Dedifferentiated amniotic fluid mesenchymal stem cell (primary cell): ENCODE results near the gene PAX5.

Experiments
- DNase-seq: peaks from one replicate; pipeline ENCODE4 v3.0.0-alpha.2; 2016; ENCODE audit errors: extremely low spot score

The PAX5 gene

GRCh38 chr9:37037503-37038301 is 3.6 kb upstream of the PAX5 start:
- DNase-seq: no peak

DNA sequence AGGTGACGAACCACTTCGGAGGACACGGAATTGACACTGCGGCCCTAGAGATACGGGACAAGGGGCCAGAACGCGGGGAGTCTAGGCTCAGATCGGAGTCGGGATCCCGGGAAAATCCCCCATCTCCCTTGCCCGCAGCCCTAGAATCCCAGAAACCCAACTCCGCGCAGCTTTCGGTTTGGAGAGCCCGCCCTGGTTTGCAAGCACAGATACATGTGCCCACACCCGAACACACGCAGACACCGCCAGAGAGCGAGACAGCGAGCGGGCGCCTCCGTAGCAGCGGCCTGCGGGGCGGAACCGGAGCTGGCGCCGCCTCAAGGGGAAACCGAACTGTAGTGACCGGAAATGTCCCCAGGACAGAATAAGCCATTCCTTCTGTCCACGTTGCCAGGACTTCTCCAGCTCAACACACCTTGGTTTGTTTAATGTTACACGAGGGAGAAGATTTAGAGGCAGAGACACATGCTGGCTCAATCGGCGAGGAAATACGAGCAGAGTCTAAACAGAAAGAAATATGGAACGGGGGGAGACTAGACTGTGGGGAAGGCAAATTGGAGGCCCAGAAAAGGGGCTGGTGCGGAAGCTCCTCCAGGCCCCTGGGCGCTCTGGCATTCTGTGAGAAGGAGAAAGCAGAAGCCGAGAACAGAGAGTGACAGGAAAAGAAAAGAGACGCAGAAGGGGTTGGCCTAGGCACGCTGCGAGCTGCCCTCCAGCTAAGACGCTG is 2.9 kb upstream of the PAX5 start:
- no peak for DNase-seq

DNA sequence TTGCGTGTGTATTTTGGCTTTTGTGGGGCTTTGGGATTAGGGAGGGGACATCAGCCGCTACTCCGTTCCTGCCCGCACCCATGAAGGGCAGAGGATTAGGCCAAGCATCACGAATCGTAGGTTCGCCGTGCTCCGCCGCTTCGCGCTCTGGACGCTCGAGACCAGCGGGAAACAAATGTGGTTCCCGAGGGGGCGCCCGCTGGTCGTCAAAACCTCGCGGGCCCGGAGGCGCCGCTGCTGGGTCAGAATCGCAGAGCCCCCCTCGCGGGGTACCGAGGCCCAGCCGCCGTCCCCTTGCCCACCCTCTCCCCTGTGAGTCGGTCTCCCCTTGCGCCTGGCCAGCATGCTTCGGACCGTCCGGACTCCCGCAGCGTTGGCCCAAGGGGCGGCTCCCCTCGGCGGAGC is 2.3 kb upstream of the PAX5 start:
- no peak for DNase-seq

DNA sequence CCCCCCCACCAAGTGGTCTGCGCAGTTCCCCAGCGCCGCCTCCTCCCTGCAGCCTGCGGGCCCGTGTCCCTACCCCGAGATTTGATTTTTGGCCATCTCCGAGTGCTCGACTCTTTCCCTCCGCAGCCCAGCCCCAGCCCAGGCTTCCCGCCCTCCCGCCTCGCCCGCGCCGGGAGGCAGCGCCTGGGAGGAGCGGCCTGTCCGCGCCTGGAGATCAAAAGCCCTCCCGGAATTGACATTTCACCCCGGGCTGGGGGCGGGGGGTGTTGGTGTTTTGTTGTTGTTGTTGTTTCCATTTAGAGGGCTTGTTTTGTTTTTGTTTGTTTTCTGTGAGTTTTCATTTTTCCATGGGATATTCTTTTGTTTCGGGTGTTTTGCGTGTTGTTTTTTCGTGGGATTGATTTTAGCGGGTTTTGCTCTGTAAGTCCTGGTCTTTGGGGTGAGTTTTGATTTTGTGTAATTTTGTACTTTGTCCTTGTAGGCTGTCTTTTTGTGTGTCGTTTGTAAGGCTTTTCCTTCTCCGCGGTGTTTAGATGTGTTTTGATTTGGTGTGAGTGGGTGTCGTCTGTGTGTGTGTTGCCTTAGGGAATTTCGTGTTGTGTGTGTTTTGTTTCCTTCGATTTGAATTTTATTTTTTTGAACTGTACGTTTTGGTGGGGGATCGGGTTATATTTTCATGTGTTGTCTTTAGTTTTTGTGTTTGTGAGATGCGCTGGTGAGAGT is 1.7 kb upstream of the PAX5 start:
- DNase-seq: no peak

DNA sequence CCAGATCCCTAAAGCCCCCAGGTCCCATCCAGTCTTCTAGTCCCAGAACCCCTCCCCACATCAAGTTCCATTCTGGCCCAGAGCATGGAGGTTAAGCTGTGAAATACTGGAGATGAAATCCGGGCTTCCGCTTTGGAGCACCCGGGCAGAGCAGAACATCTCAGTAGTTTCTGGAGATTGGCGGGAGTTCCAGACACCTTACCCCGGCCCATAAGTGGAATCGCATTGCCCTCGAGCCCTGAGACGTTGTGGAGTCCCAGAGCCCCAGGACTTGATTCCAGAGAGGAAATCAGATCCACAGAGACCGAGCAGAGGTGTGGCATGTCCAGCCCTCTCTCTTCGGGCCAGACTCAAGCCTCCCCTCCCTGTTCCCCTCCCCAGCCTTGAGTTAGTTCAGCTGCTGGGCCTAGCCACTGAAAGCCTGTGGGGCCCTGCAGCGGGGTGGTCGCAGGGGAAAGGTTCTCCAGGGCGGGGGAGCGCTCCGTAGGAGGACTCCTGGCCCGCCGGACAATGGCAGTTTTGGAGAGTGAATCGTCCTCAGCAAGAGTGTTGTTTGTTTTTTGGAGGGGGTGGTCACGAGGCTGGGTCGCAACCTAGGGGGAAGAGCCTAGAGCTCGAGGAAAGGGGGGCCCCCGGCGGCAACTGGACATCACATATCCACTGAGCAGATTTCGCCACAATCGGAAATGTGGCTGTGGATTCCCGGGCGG is 1.0 kb upstream of the PAX5 start:
- DNase-seq: no peak

DNA sequence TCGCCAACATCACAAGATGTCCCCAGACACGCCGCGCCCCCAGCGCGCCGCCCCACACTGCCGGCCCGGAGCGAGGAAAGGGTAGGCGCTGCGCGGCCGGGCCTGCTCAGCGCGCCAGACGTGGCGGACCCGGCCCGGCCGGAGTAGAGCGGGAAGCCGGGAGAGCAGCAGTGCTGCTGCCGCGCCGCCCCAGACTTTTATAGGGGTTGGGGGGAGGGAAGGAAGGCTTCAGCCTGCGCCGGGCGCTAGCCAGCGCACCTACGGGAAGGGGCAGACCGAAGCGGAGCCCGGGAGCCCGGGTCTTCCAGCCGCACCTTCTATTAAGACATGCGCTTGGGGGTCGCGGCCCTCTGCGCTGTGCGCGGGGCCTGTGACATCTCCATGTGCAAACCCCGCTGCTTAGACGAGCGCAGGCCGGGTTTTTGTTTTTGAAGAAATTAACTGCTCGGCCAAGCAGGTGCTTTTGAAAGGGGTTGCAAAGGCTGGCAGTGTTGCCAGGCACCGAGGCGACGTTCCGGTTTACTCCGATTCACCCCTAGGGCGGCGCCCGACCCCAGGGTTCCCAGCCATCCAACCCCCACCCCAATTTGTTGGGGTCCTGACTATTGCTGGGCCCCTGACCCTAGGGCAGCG is 353 bp upstream of the PAX5 start:
- DNase-seq: no peak

DNA sequence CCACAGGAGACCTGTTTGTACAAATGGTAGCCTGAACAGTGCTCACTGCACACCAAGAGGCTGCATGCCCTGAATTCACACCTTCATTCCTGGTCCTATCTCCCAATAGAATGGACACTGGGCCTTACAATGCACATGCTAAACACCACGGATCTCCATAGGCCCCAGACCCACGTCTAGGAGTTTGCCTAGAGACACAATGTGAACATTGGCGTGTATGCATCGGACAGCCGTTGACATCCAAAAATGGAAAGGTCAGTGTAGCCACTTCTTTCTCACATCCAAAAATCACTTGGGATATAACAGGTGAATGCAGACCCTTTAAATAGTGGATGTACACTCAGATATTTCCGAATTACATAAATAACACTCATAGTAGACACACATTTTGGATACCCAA is 927 bp downstream of the PAX5 start:
- no peak for DNase-seq

- no peak for DNase-seq
These were observed 1.4 kb downstream of the PAX5 start for GRCh38 chr9:37032713-37033112.

GRCh38 chr9:37031902-37032301 is 2.2 kb downstream of the PAX5 start:
- DNase-seq: no peak

GRCh38 chr9:37031081-37031480 is 3.0 kb downstream of the PAX5 start:
- no peak for DNase-seq

DNA sequence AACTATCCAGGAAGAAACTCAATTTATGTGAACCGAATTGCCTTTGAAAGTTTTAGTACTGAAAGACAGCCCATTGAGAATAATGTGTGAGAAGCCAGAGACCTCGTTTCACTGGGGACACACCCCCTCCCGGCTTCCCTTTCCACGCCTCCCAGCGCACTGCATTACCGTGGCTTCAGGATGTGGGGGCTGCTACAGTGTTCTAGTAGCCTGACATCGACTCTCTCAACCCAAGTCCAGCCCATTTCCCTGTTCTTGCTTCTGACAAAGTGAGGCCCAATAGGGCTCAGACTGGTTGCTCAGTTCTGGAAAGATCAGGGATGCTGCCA is 3.5 kb downstream of the PAX5 start:
- DNase-seq: no peak

DNA sequence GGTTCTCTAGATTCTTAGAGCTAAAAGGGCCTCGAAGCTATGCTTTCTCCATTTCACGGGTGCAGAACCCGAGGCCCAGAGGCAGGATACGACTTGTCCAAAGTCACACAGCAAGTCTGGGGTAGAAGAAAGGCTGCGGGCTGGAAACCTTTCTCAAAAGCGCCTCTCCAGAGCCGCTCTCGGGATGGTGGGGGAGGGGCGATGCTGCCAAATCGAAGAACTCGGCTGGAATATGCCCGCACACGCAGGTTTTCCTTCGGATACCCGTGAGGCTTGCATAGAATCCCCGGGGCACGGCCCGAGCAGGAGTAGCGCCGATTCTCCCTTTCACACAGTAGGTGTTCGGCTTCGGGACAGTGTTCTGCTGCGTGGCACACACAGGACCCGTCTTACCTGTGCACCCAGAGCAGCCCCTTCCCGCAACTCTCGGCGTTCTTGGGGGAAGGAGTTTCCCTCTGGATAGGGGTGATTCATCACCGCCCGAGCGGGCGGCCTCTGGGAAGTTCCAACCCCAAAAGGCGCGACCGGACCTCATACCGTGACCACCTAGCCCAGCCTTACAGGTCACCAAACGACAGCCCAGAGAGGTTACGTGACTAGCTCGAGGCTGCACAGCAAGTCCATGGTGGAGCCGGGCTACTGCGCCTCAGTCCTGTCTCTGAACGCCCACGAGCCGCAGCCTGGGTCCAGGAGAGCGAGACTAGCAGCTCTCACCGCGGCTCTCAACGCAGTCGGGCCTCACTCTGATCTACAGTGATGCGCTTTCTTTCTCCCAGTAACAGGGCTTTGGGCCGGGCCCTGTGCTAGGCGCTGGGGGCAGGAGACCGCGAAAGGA is 4.1 kb downstream of the PAX5 start:
- no peak for DNase-seq

DNA sequence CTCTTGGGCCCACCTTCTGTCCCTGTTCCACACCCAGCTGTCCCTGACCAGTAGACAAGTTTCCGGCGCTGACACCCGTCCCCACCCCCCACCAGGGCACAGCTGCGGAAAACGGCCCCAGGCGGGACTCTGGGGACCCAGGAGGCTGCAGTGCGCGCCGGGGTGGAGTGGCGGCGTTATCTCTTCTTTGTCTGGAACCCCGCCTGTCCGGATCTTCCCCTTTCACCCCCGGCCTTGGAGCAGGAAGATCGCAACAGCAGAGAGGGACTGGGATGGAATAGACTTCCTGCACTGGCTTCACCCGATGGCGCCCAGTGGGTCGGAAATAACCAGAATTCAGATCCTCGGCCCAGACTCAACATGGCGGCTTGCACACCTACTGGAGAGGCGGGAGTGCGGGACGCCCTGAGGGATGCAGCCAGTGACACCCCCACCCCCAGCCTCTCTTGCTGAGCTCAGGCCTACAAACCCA is 4.7 kb downstream of the PAX5 start:
- DNase-seq: no peak

- no peak for DNase-seq
These were observed 5.5 kb downstream of the PAX5 start for GRCh38 chr9:37028420-37029031.

GRCh38 chr9:37027582-37028419 is 6.3 kb downstream of the PAX5 start:
- no peak for DNase-seq

GRCh38 chr9:37026931-37027581 is 7.0 kb downstream of the PAX5 start:
- DNase-seq: no peak

GRCh38 chr9:37026113-37026930 is 7.7 kb downstream of the PAX5 start:
- no peak for DNase-seq

DNA sequence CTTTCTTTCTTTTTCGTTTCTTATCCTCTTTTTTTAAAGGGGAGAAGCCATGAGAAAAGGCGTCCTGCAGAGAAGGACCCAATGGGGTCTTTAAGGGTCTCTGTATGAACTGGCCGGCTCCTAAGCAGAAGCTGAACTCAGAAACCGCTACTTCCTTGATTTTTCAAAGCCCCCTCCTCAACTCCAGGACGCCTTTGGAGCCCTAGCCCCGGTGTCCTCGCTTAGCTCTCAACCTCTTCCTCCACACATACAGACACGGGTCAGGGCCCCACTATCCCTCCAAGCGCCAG is 8.3 kb downstream of the PAX5 start:
- DNase-seq: no peak
